Neural cell (in vitro differentiated cells): ENCODE measurements around the gene ADAMTS18. TPM values are rescaled to one million over a fixed set of nuclear protein-coding genes. Genes with fewer than 3 reads are reported as not detected.

ENCODE experiments used
- H2AFZ ChIP-seq: fragments of 200-600, 300-800 bp; sonication (generic), shearing (Covaris generic); 2 replicates; pipeline ENCODE4 v1.6.0; 2014; ENCODE audit warnings: low read depth, mild to moderate bottlenecking, antibody characterized with exemption, low read length, moderate library complexity
- H3F3A ChIP-seq: fragments of 200-600 bp; shearing (Covaris generic); 2 replicates; pipeline ENCODE4 v1.6.1; 2016; ENCODE audit warnings: mild to moderate bottlenecking, moderate library complexity, mixed read lengths, antibody characterized with exemption, low read length; ENCODE audit not compliant: insufficient read depth, poor library complexity, severe bottlenecking
- H3K27ac ChIP-seq: fragments of 200-600, 300-800 bp; sonication (generic), shearing (Covaris generic); 2 replicates; pipeline ENCODE4 v1.5.1; 2014; ENCODE audit warnings: mild to moderate bottlenecking, low read length, moderate library complexity
- H3K27me3 ChIP-seq: fragments of 300-800, 200-600 bp; sonication (generic), shearing (Covaris generic); 2 replicates; pipeline ENCODE4 v1.6.0; 2014; ENCODE audit warnings: mild to moderate bottlenecking, low read depth, low read length, moderate library complexity; ENCODE audit not compliant: insufficient read depth
- H3K36me3 ChIP-seq: fragments of 300-800, 200-600 bp; sonication (generic), shearing (Covaris generic); 2 replicates; pipeline ENCODE4 v1.5.1; 2014; ENCODE audit warnings: mild to moderate bottlenecking, antibody characterized with exemption, low read length, moderate library complexity; ENCODE audit not compliant: insufficient read depth
- H3K4me2 ChIP-seq: fragments of 300-800, 200-600 bp; sonication (generic), shearing (Covaris generic); 2 replicates; pipeline ENCODE4 v1.6.0; 2014; ENCODE audit warnings: mild to moderate bottlenecking, low read length
- H3K4me3 ChIP-seq: fragments of 300-800, 200-600 bp; sonication (generic), shearing (Covaris generic); 2 replicates; pipeline ENCODE4 v1.5.1; 2014; ENCODE audit warnings: mild to moderate bottlenecking, low read length, moderate library complexity
- H3K79me2 ChIP-seq: fragments of 200-600 bp; shearing (Covaris generic); replicated peaks from 2 replicates; pipeline ENCODE4 v1.6.0; 2014; ENCODE audit warnings: mild to moderate bottlenecking, low read length, moderate library complexity; ENCODE audit not compliant: insufficient read depth
- H3K9ac ChIP-seq: fragments of 300-800, 200-600 bp; sonication (generic), shearing (Covaris generic); 2 replicates; pipeline ENCODE4 v1.6.1; 2016; ENCODE audit warnings: mild to moderate bottlenecking, low read length, mixed read lengths
- H3K9me2 ChIP-seq: fragments of 200-600 bp; shearing (Covaris generic); 2 replicates; pipeline ENCODE4 v1.6.1; 2016; ENCODE audit warnings: mild to moderate bottlenecking, low read length, mixed read lengths; ENCODE audit not compliant: insufficient read depth
- H3K9me3 ChIP-seq: fragments of 200-600, 300-800 bp; sonication (generic), shearing (Covaris generic); 2 replicates; pipeline ENCODE4 v1.6.1; 2016; ENCODE audit warnings: mild to moderate bottlenecking, mixed run types, low read length, moderate library complexity, mixed read lengths
- H4K20me1 ChIP-seq: fragments of 200-600 bp; shearing (Covaris generic); 2 replicates; pipeline ENCODE4 v1.6.1; 2016; ENCODE audit warnings: mild to moderate bottlenecking, mixed run types; ENCODE audit not compliant: insufficient read depth
- CTCF ChIP-seq: fragments of 450-650 bp; IDR thresholded peaks from 2 replicates; pipeline ENCODE4 v1.5.1; 2014; ENCODE audit warnings: antibody characterized with exemption, mild to moderate bottlenecking, moderate library complexity; ENCODE audit not compliant: poor library complexity, severe bottlenecking
- EP300 ChIP-seq: fragments of 450-650 bp; conservative IDR thresholded peaks from 2 replicates; pipeline ENCODE4 v1.6.1; 2014; ENCODE audit warnings: antibody characterized with exemption, mild to moderate bottlenecking, moderate library complexity; ENCODE audit not compliant: poor library complexity, severe bottlenecking
- EZH2 ChIP-seq: fragments of 200-600, 300-800 bp; shearing (Covaris generic), sonication (generic); IDR thresholded peaks from 2 replicates; pipeline ENCODE4 v1.6.1; 2014; ENCODE audit warnings: antibody characterized with exemption, low read length, borderline replicate concordance, mild to moderate bottlenecking; ENCODE audit not compliant: insufficient read depth, poor library complexity, severe bottlenecking
- MXI1 ChIP-seq: fragments of 450-650 bp; conservative IDR thresholded peaks from 2 replicates; pipeline ENCODE4 v1.6.1; 2014; ENCODE audit warnings: antibody characterized with exemption, mild to moderate bottlenecking; ENCODE audit not compliant: poor library complexity, severe bottlenecking
- POLR2AphosphoS5 ChIP-seq: IDR thresholded peaks from 2 replicates; pipeline ENCODE4 v1.6.1; 2012
- RAD21 ChIP-seq: fragments of 450-650 bp; conservative IDR thresholded peaks from 2 replicates; pipeline ENCODE4 v1.6.1; 2014; ENCODE audit warnings: antibody characterized with exemption, mild to moderate bottlenecking, moderate library complexity
- REST ChIP-seq: IDR thresholded peaks from 2 replicates; pipeline ENCODE4 v1.6.1; 2012; ENCODE audit warnings: borderline replicate concordance
- SMC3 ChIP-seq: fragments of 450-650 bp; conservative IDR thresholded peaks from 2 replicates; pipeline ENCODE4 v1.6.1; 2014; ENCODE audit warnings: antibody characterized with exemption, mild to moderate bottlenecking, moderate library complexity; ENCODE audit not compliant: poor library complexity
- TAF1 ChIP-seq: IDR thresholded peaks from 2 replicates; pipeline ENCODE4 v1.6.1; 2012; ENCODE audit warnings: low read depth
- polyA plus RNA-seq: library from polyadenylated mRNA; depleted of rRNA; stranded (reverse); fragments of >200 nt; gene quantifications from 2 replicates; pipeline ENCODE4 v1.2.3, GENCODE V29; 2014

ADAMTS18 gene
- polyA plus RNA-seq, 1 donor from 2014 or later, result 1.3 TPM

GRCh38 chr16:77444147-77444460 lies 9.3 kb upstream of the ADAMTS18 start:
- no peak for TF ChIP-seq SMC3
- TF ChIP-seq EZH2, result no peak
- no peak for TF ChIP-seq TAF1
- no peak for TF ChIP-seq POLR2AphosphoS5
- TF ChIP-seq MXI1, result no peak
- no peak for TF ChIP-seq REST
- no peak for TF ChIP-seq CTCF
- TF ChIP-seq EP300, result no peak
- TF ChIP-seq RAD21, result no peak
- no peaks in the 10 kb centered on the region for H3K36me3 ChIP-seq
- no peak overlapping the region for H3K27ac ChIP-seq
- H3K9ac ChIP-seq, result no peak overlapping the region
- H3K27me3 ChIP-seq, result no peaks in the 10 kb centered on the region
- no peaks in the 10 kb centered on the region for H3K9me3 ChIP-seq
- H3K4me3 ChIP-seq, result no peak overlapping the region
- no peaks in the 10 kb centered on the region for H3F3A ChIP-seq
- no peaks in the 10 kb centered on the region for H3K79me2 ChIP-seq
- no peak overlapping the region for H3K4me2 ChIP-seq
- no peaks in the 10 kb centered on the region for H4K20me1 ChIP-seq
- H2AFZ ChIP-seq, result no peak overlapping the region
- no peaks in the 10 kb centered on the region for H3K9me2 ChIP-seq

- no peaks in the 10 kb centered on the region for H3F3A ChIP-seq
- TF ChIP-seq EP300 (no peak), TAF1 (no peak), POLR2AphosphoS5 (no peak), SMC3 (no peak), EZH2 (no peak)
- no peaks in the 10 kb centered on the region for H3K9me2 ChIP-seq
- H3K4me2 ChIP-seq, result no peak overlapping the region
- H3K9ac ChIP-seq, result no peak overlapping the region
- no peak overlapping the region for H2AFZ ChIP-seq
- H3K27me3 ChIP-seq, result no peaks in the 10 kb centered on the region
- H3K9me3 ChIP-seq, result no peaks in the 10 kb centered on the region
- H4K20me1 ChIP-seq, result no peaks in the 10 kb centered on the region
- no peak overlapping the region for H3K4me3 ChIP-seq
- H3K36me3 ChIP-seq, result no peaks in the 10 kb centered on the region
- no peak overlapping the region for H3K27ac ChIP-seq
- no peaks in the 10 kb centered on the region for H3K79me2 ChIP-seq
These were observed 8.7 kb upstream of the ADAMTS18 start for GRCh38 chr16:77443357-77444146.
